GM08714 (cell line): ENCODE data around the gene NLRX1.
A peak's percentile ranks its signal among the peaks of the same experiment; 100 is the strongest.

ENCODE experiments used
- H3K4me3 ChIP-seq: fragments of 200-500 bp; sonication (Bioruptor generic); 2 replicates; pipeline ENCODE4 v1.5.1; 2014; ENCODE audit warnings: mild to moderate bottlenecking, low read length, inconsistent platforms
- ZNF274 ChIP-seq: IDR thresholded peaks from 2 replicates; pipeline ENCODE4 v1.6.1; 2012; ENCODE audit warnings: mild to moderate bottlenecking, low read depth, low read length

Gene NLRX1

DNA sequence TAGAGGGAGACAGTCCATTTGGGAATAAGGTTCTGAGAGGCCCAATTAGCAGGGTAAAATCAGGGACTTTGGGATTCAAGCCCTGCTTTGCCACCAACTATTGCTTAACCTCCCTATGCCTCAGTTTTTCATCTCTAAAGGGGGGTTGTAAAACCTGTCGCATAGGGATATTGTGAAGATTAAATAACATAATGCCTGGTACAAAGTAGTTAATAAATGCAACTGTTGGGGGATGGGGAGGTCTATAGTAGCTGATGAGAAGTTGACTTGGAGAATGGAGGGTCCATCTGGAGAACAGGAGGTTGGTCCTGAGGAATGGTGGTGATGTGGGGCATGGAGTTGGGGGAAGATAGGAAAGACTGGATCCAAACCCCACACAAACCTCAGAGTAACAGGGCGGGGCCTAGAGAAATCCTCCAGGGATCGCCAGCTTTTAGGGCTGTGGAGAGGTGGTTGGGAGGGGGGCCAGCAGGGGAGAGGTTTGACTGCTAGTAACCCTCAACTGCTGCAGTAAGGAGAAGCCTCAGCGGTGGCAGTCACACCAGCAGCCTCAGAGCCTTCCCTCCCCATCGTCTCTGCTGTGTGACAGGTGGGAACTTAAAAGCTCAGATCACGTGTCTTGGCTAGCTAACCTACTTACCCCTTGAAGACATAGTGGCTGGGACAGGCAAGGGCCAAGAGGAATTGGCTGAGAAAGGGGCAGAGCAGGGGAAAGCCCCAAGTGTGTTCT is 20.8 kb upstream of the NLRX1 start:
- TF ChIP-seq ZNF274: no peak

DNA sequence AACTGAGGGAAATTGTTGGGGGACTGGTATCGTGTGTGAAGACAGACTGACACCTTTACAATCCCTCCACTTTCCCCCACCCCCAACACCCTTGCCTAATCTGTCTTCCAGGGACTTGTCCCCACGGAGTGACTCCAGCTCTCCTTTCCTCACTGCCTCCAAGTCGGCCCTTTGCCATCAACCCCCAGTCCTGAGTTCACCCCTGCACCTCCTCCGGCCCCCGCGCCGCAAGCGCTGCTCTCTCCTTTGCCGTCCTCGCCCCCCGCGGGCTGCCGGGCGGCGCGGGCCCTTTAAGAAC is 19.9 kb upstream of the NLRX1 start:
- peak overlapping the region; percentile 27; the same call in 1 of the 2 replicates for H3K4me3 ChIP-seq
- TF ChIP-seq ZNF274: no peak

More for the DNA sequence above, 20.8 kb upstream of the NLRX1 start:
- no peak overlapping the region for H3K4me3 ChIP-seq

DNA sequence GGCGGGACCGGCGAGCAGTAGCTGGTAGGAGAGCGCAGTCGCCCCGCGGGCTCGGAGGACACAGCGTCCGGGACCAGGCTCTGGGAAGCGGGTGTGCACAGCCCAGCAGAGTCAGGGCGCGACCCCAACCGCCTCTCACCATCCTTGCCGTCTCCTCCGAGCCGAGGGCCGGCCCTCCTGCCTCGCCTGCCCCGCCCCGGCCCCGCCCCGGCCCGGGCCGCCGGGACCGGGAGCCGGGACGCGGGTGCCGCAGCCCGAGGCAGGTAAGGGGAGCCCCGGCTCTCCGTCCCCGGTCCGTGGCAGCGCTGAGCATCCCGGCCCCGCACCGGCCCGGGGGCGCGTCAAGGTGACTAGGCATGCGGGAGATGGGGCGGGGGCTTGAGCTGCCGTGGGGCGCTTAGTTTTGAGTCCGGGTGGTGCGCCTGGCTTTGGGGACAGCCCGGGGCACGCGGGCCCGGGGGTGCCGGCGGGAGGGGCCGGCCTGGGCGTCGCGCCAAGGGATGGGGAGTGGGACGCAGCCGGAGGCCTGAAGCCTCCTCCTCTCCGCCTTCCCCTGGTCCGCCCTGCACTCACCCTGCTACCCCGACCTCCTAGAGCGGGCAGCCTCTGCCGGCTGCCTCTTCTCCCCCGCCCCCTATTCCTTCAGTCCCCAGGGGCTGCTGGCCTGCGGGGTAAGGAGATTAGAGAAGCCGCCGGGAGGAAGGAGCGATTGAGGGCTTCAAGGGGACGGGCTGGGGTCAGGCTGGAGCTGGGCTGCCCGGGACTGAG is 19.3 kb upstream of the NLRX1 start, which contains the start of gene ABCG4:
ABCG4 (plus strand) TSS at position 35 of the 768 bp plus-strand sequence. CDS start 914 bp downstream, outside the sequence.
- H3K4me3 ChIP-seq: peak within 1 kb of the TSS; percentile 27; the same call in 1 of the 2 replicates
- TF ChIP-seq ZNF274: no peak

- TF ChIP-seq ZNF274: no peak
- no peak overlapping the region for H3K4me3 ChIP-seq
These were observed 18.7 kb upstream of the NLRX1 start for GRCh38 chr11:119149786-119150275.

GRCh38 chr11:119152043-119152442 is 16.5 kb upstream of the NLRX1 start:
- TF ChIP-seq ZNF274: no peak
- H3K4me3 ChIP-seq: no peak overlapping the region

GRCh38 chr11:119152604-119153003 is 15.9 kb upstream of the NLRX1 start:
- TF ChIP-seq ZNF274: no peak
- no peak overlapping the region for H3K4me3 ChIP-seq

GRCh38 chr11:119153049-119153818 is 15.3 kb upstream of the NLRX1 start:
- H3K4me3 ChIP-seq: no peak overlapping the region
- no peak for TF ChIP-seq ZNF274

GRCh38 chr11:119154178-119154577 is 14.3 kb upstream of the NLRX1 start:
- no peak for TF ChIP-seq ZNF274
- no peak overlapping the region for H3K4me3 ChIP-seq

GRCh38 chr11:119155733-119156492 is 12.6 kb upstream of the NLRX1 start:
- no peak for TF ChIP-seq ZNF274

DNA sequence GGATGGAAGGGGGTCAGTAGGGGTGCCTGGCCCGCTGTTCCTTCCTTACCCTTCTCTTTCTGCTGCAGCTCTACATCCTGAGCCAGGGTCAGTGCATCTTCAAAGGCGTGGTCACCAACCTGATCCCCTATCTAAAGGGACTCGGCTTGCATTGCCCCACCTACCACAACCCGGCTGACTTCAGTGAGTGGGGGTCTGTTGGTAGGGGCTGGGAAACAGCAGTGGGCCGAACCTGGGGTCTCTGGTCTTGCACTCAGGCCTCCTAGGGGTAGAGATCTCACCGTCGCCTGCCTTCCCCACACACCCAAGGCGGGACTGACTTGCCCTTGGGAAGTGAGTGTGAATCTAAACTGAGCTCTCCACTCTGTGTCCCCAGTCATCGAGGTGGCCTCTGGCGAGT is 12.0 kb upstream of the NLRX1 start:
- no peak for TF ChIP-seq ZNF274
- no peak overlapping the region for H3K4me3 ChIP-seq

More at GRCh38 chr11:119155733-119156492, 12.6 kb upstream of the NLRX1 start:
- H3K4me3 ChIP-seq: no peak overlapping the region

- no peak for TF ChIP-seq ZNF274
These were observed 11.5 kb upstream of the NLRX1 start for GRCh38 chr11:119157063-119157462.

DNA sequence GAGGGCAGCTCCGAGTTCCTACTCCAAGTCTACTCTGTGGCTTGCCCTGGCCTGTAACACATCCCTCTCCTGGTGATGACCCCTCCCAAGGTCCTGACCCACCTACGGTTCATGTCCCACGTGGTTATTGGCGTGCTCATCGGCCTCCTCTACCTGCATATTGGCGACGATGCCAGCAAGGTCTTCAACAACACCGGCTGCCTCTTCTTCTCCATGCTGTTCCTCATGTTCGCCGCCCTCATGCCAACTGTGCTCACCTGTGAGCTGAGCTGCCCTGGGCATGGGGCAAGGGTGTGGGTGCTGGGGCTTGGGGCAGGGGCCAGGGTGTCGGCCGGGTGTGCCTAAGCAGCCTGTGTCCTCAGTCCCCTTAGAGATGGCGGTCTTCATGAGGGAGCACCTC is 10.1 kb upstream of the NLRX1 start:
- no peak for TF ChIP-seq ZNF274
- no peak overlapping the region for H3K4me3 ChIP-seq

More at GRCh38 chr11:119157063-119157462, 11.5 kb upstream of the NLRX1 start:
- no peak overlapping the region for H3K4me3 ChIP-seq

- no peak overlapping the region for H3K4me3 ChIP-seq
- no peak for TF ChIP-seq ZNF274
These were observed 8.4 kb upstream of the NLRX1 start for GRCh38 chr11:119160151-119160550.
